Stimulated activated CD8-positive, alpha-beta memory T cell treated with anti-CD3 and anti-CD28 coated beads, Interleukin-12 subunit alpha, Interleukin-12 subunit beta, amount 100 ng/mL, for 24 hours (primary cell): Measurements from ENCODE around the gene CD4.

Experiments
- DNase-seq: peaks from one replicate; pipeline ENCODE4 v3.0.0-alpha.2; 2020; ENCODE audit errors: extremely low read depth

The CD4 gene

DNA sequence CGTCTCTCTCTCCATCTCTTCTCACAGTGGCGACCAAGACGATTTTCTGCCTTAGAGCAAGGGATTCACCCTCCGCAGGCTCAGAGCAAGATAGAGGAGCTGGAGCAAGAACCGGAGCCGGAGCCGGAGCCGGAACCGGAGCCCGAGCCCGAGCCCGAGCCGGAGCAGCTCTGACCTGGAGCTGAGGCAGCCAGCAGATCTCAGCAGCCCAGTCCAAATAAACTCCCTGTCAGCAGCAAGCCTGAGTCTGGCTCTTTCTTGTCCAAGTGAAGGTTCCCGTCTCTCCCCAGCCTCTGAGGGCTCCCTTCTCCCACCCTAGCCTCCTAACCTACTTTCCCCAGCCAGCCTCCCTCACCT, 11.1 kb upstream of the CD4 start:
- no peak for DNase-seq

DNA sequence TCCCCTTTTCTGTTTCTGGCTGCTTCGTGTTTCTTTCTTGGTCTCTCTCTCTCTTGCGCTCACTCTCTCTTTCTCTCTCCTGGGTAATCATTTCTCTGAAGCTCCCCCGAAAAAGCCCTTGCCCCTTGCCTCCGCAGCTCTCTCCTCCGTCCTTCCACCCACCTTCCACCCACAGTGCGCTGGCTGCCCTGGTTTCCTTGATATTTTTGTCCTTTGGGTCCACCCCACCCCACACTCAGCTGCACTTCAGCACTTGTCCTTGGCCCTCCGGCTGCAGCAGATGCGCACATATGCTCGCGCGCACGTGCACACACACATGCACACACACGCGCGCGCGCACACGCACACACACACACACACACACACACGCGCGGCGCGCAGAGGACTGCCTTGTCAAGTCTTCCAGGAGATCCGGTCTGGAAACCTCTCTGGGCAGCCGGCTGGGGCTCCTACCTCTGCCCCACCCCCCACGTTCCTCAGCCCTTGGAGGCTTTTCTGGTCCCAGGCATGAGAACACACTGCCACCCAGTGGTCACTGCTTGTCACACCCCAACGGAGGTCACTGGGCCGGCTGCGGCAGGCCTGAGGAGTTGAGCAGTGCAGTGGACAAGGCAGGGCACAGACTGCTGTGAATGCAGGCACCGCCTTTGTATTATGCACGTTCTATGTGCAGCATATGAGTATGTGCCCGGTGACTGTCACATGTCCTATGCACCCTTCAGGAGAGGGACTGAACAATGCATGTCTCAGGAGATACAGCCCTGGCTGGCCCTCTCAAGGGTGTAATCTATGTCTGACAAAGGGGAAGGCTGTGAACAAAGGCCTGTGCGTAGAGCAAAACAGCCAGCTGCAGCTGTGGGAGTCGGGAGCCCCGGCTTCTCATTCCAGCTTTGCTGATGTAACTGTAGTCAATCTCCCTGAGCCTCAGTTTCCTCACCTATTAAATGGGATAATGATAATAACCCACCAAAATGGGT, 10.5 kb upstream of the CD4 start:
- peak; percentile 80 for DNase-seq

DNA sequence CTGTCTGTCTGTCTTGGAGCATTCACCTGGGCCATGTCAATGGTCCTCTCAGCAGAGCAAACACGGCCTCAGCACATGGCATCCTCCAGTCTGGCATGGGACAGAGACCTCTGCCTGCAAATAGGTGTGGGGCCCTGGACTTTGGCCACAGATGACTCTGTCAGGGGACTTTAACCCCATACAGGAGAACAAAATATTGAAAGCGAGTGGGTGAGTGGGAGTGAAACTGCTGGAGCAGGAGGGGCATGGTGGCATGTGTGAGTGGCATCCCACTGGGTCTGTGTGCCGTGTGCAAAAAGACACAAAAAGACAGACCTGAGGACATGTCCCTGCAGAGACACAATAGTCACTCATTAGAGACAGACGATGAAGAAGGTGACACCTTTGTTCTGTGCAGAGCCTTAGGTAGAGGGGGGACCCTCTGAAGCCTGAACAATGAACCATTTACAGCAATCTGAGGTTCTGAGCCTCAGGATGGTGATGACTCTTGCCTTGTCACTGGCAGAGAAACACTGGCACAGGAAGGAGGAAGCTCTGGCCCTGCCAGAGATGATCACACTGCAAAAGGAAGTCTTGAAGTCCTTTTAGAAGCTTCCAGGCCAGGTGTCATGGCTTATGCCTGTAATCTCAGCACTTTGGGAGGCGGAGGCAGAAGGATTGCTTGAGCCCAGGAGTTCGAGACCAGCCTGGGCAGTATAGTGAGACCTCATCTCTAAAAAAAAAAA, 9.5 kb upstream of the CD4 start:
- DNase-seq: no peak

DNA sequence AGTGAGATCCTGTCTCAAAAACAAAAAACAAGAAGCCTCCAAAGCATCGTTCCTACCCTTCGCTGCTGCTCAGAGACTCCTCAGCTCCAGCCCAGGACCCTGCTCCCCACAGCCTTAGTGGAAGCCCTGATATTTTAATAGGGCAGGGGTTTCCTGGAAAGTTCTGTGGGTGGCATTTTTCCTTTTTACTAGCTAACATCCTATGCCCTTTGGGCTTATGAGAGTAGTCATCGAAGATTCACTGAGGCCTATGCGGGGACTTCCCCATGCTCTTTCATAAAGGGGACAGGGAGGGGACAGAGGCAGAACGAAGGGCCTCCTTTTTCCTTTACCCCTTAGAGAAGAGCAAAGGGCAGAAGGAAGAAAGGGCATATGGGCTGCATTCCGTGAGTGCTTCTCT, 8.8 kb upstream of the CD4 start:
- no peak for DNase-seq

- no peak for DNase-seq
Measured at GRCh38 chr12:6782119-6782518, 7.2 kb upstream of the CD4 start.

GRCh38 chr12:6782850-6783566, 6.3 kb upstream of the CD4 start:
- DNase-seq: no peak

GRCh38 chr12:6783828-6784227, 5.5 kb upstream of the CD4 start:
- no peak for DNase-seq

DNA sequence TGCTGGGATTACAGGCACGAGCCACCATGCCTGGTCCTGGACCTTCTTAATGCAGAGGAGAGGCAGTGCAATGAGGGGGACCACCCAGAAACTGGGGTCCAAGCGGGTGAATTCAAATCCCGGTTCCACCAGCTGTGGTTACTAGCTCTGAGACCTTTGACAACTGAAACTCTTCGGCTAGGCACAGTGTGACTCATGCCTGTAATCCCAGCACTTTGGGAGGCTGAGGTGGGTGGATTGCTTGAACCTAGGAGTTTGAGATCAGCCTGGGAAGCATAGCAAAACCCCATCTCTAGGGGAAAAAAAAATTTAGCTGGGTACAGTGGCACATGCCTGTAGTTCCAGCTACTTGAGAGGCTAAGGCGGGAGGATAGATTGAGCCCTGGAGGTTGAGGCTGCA, 5.0 kb upstream of the CD4 start:
- DNase-seq: no peak

GRCh38 chr12:6784761-6785160, 4.6 kb upstream of the CD4 start:
- DNase-seq: no peak

- no peak for DNase-seq
Measured at GRCh38 chr12:6786416-6787094, 2.8 kb upstream of the CD4 start.

- DNase-seq: no peak
Measured at GRCh38 chr12:6787309-6787708, 2.0 kb upstream of the CD4 start.

GRCh38 chr12:6790496-6791150, 1.3 kb downstream of the CD4 start:
- DNase-seq: no peak

DNA sequence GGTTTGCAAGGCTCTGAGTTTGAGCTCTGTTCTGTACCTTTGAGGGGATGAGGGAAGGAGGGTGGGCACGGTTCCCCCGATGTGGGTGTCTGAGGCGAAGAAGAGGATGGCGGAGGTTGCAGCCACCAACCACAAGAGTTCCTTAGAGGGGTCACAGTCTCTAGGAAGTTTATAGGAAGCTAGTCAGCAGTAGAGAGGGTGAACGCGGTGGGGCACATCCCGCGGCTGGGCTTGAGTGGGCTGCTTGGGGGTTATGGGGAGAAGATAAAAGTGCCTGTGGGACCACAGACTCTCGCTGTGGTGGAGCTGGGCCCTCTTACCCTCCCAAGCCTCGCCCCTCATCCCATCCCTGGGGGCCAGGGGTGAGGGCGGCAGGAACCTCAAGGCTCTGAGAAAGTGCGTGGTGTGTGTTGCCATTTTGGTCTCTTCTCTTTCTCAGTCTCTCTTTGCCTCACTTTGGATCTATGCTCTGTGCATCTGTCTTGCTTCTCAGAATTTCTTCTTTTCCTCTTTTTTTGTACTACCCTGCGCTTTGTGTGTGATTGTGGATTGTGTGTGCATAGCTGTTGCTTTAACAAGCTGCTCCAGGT, 2.7 kb downstream of the CD4 start:
- DNase-seq: no peak

- no peak for DNase-seq
Measured at GRCh38 chr12:6792522-6793201, 3.3 kb downstream of the CD4 start.

DNA sequence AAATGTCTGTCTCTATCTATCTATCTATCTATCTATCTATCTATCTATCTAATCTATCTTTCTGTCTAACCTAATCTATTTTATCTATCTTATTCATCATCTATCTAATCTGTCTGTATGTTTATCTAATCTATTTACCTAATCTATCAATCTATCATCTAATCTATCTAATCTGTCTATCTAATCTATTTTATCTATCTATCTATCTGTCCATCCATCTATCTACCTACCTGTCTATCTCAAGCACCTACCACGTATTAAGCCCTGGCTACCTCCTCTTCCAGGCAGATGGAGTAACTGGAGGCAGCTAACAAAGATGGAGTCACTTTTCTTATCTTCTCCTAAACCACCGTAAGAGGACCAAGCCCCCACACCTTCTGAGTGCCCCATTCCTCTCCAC, 5.8 kb downstream of the CD4 start:
- no peak for DNase-seq

- DNase-seq: no peak
Measured at GRCh38 chr12:6796576-6796975, 7.2 kb downstream of the CD4 start.

- DNase-seq: no peak
Measured at GRCh38 chr12:6799147-6799546, 9.8 kb downstream of the CD4 start.

GRCh38 chr12:6807170-6807569, 17.8 kb downstream of the CD4 start:
- DNase-seq: no peak

GRCh38 chr12:6809056-6809455, 19.7 kb downstream of the CD4 start:
- no peak for DNase-seq

GRCh38 chr12:6810758-6811157, 21.4 kb downstream of the CD4 start:
- no peak for DNase-seq
